ENCODE data around the gene MAPKAP1.

DNA sequence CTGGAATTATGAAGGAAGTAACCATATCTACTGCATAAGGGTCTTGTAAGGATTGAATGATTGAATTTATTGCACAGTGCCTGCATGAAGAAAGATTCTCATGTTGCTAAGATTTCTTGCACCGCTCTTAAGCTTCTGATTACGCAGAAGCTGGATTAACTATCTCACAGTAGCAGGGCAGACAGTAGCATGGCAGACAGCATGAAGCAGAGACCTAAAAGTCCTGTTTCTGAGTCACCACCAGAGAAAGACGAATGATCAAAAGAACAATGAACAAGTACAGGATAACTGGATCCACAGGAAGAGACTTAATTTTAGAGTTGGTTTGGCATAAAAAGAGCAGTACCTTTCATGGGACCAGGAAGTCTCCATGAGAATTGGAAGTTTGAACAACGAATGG, 142.4 kb downstream of the MAPKAP1 start:
- TF ChIP-seq, protein P1, sequence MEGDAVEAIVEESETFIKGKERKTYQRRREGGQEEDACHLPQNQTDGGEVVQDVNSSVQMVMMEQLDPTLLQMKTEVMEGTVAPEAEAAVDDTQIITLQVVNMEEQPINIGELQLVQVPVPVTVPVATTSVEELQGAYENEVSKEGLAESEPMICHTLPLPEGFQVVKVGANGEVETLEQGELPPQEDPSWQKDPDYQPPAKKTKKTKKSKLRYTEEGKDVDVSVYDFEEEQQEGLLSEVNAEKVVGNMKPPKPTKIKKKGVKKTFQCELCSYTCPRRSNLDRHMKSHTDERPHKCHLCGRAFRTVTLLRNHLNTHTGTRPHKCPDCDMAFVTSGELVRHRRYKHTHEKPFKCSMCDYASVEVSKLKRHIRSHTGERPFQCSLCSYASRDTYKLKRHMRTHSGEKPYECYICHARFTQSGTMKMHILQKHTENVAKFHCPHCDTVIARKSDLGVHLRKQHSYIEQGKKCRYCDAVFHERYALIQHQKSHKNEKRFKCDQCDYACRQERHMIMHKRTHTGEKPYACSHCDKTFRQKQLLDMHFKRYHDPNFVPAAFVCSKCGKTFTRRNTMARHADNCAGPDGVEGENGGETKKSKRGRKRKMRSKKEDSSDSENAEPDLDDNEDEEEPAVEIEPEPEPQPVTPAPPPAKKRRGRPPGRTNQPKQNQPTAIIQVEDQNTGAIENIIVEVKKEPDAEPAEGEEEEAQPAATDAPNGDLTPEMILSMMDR (IDR thresholded peaks at IDR 0.05): no peak
- no peak for TF ChIP-seq POLR2A (IDR thresholded peaks at IDR 0.05)
